Umbilical cord (tissue), 2 donors: ENCODE results near the gene CDS2. TPM values are rescaled to one million over a fixed set of nuclear protein-coding genes. Genes with fewer than 3 reads are reported as not detected.

Source experiments
- DNase-seq: peaks from one replicate; pipeline ENCODE4 v3.0.0-alpha.2; 2015; ENCODE audit warnings: low spot score
- total RNA-seq: library from RNA; depleted of rRNA; stranded (reverse); fragments of >200 nt; gene quantifications from one replicate; pipeline ENCODE4 v1.2.3, GENCODE V29; 2014; ENCODE audit warnings: low replicate concordance; ENCODE audit not compliant: insufficient read depth

Gene CDS2
- total RNA-seq, 1 donor from 2014 or later = 27.2 TPM

GRCh38 chr20:5181492-5181891, 54.7 kb downstream of the CDS2 start:
- DNase-seq = no peak

GRCh38 chr20:5181958-5182357, 55.1 kb downstream of the CDS2 start:
- no peak for DNase-seq

GRCh38 chr20:5182615-5183254, 55.9 kb downstream of the CDS2 start:
- no peak for DNase-seq

- no peak for DNase-seq
Observed at GRCh38 chr20:5183731-5184474, 57.1 kb downstream of the CDS2 start.

- DNase-seq = no peak
Observed at GRCh38 chr20:5184684-5185083, 57.9 kb downstream of the CDS2 start.

GRCh38 chr20:5187122-5187521, 60.3 kb downstream of the CDS2 start:
- DNase-seq = no peak

- no peak for DNase-seq
Observed at GRCh38 chr20:5188736-5189135, 61.9 kb downstream of the CDS2 start.

- no peak for DNase-seq
Observed at GRCh38 chr20:5189917-5190316, 63.1 kb downstream of the CDS2 start.

- no peak for DNase-seq
Observed at GRCh38 chr20:5190444-5190843, 63.6 kb downstream of the CDS2 start.

- peak; percentile 83 for DNase-seq
Observed at GRCh38 chr20:5191829-5192569, 65.2 kb downstream of the CDS2 start.

GRCh38 chr20:5192570-5193431, 66.0 kb downstream of the CDS2 start:
- DNase-seq = no peak

- no peak for DNase-seq
Observed at GRCh38 chr20:5195655-5196054, 68.8 kb downstream of the CDS2 start.

GRCh38 chr20:5196149-5196548, 69.3 kb downstream of the CDS2 start:
- no peak for DNase-seq

GRCh38 chr20:5197270-5197827, 70.5 kb downstream of the CDS2 start:
- DNase-seq = no peak

- no peak for DNase-seq
Observed at GRCh38 chr20:5197847-5198650, 71.2 kb downstream of the CDS2 start.

- no peak for DNase-seq
Observed at GRCh38 chr20:5198651-5198924, 71.8 kb downstream of the CDS2 start.

- DNase-seq = no peak
Observed at GRCh38 chr20:5203380-5203779, 76.6 kb downstream of the CDS2 start.

- DNase-seq = peak; percentile 76
Observed at GRCh38 chr20:5205348-5206210, 78.8 kb downstream of the CDS2 start.

GRCh38 chr20:5207138-5207537, 80.3 kb downstream of the CDS2 start:
- no peak for DNase-seq
